GM18511 (cell line): Measurements from ENCODE around the gene BCL11B.
"Not testable (repeated sequence)": the region's sequence is repeated elsewhere in the genome, so short reads cannot be mapped to it uniquely, and the experiment has no call there.

Experiments
- ATAC-seq: cut with Tn5 transposase; IDR thresholded peaks from one replicate; pipeline ENCODE4 v1.9.1; 2021; ENCODE audit warnings: mild to moderate bottlenecking, moderate library complexity; ENCODE audit not compliant: unreplicated experiment

BCL11B gene

DNA sequence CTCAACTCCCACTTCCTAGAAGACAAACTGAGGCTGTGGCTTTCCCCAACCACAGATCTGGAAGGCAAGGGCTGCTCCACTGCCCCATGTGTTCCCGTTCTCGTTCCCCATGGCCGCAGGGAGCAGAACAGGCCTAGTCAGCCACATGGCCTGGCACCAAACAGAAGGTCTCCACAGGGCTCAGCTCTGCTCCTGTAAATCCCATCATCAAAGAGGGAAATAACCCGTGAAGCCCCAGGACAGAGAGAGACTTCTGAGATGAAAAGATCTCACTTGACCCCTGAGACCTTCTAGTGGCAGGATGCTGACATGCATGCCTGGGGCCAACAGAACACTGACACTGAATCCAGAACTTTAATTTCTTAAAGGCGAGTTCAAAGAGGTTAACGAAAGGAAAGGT, 68.9 kb downstream of the BCL11B start:
- no peak for ATAC-seq

DNA sequence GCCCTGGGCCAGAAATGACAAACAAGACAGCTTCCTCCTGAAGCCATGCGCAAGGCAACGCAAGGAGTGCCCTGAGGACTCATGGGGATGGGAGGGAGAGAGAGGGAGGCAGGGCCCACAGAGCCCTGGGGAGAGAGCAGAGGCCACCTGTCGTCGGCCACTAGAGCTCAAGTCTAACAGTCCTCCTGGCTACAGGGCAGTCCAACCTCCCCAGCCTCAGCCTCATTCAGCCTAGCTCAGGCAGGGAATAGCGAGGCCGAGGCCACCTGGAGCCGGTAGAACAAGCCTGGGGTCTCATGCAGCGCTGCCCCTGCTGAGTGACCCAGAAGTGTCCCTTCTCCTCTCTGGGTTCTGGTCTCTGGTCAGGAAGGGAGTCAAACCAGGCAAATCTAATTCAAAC, 69.5 kb downstream of the BCL11B start:
- no peak for ATAC-seq

DNA sequence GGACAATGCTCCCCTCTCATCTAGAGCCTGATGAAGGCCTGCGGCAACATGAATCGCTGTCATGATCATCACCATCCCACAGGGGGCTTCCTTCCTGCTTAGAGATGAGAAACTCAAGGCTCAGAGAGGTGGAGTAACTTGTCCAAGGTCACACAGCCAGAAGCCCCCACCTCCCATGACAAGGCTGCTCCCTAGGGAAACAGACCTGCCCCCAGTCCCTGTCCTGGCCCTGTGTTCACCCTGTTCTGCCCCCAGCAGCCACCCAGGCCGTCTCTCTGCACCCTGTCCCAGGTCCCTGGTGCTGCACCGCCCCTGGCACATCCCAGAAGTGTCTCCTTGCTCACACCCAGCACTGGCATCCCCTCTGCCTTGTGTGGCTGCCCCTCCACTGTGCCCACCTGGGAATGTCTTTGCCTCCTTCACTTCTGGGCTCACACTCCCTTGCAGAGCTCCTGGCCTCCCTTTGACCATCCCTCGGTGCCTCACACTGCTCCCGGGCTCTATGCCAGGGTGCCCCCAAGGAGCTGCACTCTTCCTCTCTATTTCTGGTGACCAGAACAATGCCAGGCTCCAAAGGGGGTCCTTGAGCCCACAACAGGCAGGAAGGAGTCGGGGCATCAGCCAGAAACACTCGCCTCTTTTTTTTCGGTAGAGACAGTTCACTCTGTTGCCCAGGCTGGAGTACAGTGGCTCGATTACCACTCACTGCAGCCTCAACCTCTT, 70.5 kb downstream of the BCL11B start:
- no peak for ATAC-seq

DNA sequence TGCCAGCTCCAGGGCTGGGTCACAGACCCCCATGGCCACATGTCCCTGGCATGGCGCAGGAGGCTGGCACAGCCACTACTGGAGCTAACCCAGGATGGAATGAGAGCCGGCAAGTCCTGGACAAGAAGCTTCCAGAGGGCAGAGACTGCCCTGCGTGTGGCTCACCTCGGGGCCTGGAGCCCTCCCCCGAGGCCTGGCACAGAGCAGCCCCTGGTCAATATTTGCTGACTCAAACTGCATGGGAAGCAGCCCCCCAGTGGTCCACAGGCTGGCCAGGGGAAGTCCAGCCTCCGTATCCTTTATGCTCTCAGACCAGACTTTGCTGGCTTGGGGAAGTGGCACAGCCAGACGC, 71.4 kb downstream of the BCL11B start:
- ATAC-seq: no peak

DNA sequence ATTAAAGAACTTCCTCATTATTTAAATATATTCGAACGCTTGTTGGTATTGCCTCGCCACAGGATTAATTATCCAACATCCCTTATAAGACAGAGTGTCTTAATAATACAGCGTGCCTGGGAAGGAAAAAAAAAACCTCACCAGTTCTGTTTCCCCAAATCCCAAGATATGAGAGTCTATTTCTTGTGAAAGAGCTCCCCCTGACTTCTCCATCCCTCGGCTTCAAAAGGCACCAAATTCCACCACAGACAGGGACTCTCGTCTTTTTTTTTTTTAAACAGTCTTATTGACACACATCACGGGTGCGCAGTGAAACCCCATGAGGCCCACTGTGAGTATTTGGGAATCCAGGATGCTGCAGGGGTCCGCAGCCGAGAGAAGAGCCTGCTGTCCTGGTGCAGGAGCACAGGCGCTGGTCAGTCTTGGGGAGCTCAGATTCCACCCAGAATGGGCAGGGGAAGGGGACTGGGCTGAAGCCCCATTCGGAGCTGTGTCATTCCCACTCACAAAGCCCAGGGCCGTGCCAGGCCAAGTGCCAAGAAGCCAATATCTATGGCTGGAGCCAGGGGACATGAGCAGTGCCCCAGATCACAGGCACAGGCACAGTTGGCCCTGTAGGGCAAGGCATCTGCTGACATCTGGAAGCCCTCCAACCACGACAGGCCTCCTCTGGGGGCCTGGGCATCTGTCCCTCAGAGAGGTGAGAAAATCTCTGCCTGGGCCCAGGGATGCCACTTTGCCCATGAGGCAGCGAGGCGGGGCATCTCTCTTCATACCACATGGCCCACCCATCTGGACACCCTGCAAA, 71.9 kb downstream of the BCL11B start:
- ATAC-seq: no peak

DNA sequence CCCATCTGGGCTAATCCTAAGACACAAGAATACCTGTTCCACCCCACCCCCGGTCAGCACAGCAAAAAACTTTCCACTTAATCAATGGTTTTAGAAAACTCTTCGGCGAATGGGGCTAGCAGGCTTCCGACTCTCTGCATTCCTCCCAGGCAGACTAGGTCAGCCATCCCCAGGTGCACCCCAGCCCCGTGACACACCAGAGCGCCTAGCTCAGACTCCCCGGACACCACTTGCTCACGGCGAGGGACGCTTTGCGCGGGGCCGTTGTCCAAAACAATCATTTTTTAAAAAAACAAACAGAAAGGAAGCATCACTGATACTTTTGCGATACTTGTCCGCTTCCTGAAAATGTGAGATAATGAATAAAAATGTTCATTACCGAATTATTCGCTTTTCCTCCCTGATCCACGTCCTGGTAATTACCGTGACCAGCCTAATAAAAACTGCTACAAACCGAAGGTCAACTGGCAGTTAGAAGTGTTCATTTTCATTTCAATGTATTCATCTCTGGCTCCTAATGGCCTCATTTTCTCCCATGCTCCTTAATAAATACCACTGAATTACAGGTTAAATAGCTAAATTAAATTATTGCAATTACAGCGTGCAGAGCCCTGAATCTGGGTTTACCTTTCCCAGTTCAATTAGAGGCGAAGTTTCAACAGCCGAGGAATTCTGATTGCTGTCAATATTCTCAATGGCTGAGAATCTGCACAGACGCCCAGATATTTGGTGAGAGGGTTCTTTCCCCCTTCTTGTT, 73.1 kb downstream of the BCL11B start:
- ATAC-seq: no peak

DNA sequence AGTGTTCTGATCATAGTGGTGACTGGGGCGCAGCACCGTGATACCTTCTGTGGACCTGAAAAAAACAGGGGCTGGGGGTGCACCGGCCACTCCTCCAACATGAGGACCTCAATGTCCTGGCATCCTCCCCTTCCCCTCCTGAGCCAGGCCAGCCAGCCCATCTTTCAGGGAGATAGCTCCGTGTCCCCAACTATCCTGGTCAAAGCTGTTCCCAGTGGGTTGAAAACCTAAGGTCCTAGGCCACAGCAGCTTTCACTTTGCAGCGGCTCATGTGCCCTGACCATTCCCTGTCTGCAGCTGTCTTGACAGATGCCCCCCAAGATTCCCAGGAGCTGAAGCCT, 75.7 kb downstream of the BCL11B start:
- no peak for ATAC-seq

DNA sequence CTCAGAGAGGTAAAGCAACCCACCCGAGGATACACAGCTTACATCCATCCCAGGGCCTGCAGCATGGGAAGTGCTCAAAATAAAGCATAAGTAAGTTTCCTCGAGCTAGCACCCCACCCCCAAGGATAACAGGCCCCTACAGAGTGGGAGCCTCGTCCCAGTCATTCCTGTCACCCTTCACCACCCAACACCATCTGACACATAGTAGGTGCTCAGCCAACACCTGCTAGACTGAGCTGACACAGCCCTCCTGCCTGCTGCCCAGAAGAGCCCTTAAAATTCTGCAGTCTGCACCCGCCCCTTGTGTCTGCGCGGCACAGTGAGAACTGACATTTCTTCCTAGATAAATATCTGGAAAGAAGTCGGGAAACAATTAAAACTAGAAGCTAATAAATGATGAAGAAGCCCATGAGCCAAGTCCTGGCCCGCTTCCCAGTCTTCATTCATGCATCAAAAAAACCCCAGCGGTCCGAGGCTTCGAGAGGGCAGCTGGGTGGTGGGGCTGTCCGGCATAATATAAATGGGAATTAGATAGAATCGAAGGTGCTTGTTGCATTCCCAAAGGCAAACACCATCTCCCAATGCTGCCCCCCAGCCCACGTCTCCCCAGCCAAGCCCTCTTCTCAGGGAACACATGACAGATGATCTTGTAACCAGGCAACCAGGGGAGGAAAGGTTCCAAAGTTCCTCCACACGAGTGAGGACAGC, 76.2 kb downstream of the BCL11B start:
- ATAC-seq: no peak

DNA sequence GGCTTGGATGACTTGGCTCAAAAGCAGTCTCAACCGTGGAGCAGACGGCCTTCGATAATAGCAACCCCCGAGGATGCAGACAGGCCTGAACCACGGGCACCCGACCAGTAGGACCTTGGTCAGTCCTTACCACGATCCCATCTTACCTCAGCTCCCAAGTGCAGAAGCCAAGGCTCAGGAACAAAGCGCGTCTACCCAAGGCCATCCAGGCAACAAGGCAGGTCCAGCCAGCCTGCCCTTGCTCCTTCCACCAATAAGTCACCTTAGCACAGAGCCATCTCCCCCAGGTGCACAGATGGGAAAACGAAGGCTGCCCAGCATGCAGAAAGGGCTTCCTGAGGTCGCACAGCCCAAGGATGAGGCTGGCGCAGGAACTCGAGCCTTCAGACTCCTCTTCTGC, 77.3 kb downstream of the BCL11B start:
- no peak for ATAC-seq

DNA sequence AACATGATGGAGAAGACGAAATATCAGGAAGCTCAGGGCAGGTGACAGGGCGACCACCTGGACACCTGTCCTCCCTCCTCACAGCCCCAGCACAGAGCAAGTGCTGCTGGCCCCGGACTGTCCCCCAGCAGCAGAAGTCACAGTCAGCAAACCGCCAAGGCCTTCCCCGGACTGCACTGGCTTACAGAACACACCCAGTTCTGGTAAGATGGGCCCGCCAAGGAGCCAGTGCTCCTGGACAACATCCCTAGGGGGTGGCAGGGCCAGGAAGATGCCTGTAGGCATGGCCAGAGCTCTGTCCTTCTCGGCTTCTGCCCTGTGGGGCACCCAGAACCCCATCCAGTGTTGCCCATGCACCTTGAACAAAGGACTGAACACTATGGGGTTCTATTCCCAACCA, 77.9 kb downstream of the BCL11B start:
- ATAC-seq: no peak

DNA sequence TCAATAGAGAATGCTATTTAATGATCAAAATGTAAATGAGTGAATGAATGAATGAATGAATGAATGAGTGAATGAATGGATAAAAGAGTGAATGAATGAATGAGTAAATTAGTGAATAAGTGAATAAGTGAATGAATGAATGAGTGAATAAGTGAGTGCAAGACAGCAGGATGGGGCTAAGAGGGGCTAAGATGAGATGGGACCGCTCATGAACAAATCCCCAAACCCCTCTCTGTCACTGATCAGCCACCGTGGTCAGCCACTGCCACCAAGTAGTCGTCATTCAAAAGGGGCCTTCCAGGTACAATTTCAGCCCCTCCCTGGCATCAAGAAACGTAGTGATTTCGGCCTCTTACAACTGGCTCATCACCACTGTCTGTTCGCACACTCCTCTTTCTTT, 79.2 kb downstream of the BCL11B start:
- no peak for ATAC-seq

DNA sequence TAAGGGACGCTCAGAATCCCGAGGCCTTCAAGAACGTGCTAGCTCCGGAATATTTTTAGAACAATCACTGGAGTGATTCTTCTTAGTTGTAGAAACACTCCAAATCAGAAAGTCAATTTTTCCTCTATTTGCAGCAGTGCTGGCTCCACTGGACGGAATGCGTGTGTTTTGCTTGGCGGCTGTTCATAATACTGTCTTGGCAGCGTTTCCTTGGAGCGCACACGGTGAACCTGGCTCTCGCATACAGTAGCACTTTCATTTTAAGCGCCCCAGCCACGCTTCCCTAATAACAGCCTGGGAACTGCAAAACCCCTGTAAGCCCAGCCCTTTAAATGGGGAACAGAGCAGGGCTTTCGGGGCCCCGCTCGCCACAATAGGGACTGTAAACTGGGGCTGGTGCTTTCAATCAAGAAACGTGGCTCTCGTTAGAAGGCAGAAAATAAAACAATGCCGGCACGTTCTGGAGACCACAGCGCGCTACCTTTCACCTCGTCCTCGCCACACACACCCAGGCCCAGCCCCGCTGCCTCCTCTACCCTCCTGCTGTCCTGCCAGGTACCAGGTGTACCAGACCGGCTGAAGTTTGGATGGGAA, 79.9 kb downstream of the BCL11B start:
- ATAC-seq: no peak

DNA sequence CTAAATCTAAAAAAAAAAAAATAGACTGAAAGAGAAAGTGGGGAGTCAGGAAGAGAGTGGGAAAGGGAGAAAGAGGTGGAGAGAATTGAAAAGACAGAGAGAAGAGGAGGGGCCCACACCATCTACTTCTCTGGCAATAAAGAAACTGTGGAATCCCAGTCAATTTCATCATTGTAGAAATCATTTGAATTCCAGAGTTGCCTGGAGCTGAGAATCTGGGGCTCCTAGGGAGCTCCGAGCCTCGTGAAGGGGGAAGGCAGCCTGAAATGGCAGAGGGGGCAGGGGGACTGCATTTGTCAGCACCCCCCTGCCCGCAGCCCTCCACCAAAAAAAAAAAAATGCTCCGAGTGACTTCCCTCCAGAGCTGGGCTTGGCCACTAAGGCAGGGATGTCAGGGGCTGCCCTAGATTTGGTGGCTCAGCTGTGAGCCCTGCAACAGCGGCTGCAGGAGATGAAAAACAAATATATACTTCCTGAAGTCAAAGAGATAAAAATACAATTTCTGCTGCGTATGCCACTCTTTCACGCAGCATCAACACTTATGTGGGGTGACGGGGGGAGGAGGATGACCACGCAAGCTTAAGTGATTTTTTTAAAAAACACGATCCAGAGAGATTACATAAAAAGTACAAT, 80.5 kb downstream of the BCL11B start:
- no peak for ATAC-seq

DNA sequence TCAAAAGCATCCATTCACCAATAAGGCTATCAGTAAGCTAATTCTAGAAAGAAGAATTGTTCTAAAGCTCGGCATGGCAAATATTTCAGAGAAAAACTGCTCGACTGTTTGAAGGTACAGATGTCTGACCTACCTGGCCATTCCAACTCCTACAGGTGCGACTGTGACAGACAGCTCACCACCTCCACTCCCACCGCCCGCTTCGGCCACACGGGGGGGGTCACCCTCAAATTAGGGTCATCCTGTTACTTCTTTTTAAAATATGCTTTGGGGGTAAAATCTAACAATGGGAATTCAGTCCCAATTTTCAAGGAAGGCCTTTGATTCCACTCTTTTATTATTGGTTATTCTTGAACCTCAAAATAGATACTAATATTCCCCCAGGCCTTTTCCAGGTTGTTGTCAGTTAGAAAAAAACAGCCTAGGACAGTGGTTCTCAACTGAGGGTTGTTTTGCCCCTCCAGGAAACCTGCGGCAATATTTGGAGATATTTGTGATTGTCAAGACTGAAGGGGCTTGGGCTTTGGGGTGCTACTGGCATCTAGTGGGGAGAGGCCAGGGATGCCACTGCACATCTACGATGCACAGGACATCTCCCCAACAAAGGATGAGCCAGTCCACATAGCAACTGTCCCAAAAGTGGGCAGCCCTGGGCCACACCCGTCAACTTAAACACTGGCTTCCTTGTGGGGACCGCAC, 81.2 kb downstream of the BCL11B start:
- no peak for ATAC-seq

DNA sequence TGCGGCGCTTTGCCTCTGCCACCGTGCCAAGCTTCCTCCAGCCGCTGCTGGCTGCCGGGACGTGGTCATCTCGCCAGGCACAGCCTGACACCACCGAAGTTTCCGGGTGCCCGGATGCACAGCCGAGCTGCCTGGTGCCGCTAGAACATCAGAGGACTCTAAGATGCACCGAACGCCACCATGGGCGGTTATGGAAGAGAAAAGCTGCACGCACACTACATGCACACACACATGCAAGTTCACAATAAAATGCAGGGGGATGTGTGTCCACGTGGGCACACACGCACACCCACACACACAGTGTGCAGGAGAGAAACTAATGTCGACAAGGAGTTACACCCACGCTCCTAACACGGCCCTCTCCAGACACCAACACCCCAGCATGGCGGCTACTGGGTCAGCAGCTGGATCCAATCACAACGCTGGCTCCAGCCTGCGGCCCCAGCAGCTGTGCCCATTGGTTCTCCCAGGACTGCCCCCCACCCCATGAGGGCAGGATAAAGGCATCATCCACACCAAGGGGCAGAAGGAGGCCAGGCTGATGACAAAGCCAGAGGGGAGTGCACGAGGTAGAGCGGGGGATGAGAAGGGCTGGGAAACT, 82.7 kb downstream of the BCL11B start:
- ATAC-seq: no peak

DNA sequence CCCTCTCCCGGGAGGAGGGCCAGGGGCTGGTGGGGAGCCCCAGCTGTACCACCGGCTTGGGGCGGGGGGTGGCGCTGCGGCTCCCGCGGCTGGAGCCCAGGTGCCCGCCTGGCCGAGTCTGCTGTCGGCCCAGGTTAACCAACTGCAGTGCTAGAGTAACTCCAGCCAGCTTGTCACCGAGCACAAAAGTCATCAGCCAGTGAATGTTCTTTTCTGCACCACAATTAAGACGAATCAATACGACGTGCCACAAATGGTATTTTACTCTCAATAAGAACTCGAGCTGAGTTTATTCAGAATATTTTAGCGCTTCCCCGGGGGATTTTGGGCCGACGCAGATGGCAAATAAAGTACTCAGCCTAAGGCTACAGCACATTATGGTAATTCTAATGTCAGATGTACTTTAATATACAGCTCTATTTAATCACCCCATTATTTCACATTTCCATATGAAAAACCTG, 83.2 kb downstream of the BCL11B start:
- no peak for ATAC-seq

DNA sequence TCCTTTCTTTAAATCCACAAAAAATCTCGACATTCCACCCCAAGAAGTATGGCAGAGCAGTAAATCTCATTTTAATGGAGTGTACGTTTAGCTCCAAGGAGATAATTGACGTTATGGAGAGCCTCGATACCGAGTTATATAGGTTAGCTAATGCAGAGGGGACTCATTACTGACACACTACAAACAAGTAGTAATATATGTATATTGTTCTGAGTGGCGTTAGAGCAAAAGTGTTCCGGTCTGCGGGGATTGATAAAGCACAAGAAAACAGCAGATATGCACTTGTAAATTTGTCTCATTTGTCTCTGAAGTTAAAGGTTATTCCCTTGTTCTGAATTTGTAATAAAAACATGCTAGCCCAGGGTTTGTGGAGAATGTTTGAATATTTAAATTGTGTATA, 84.1 kb downstream of the BCL11B start:
- no peak for ATAC-seq

DNA sequence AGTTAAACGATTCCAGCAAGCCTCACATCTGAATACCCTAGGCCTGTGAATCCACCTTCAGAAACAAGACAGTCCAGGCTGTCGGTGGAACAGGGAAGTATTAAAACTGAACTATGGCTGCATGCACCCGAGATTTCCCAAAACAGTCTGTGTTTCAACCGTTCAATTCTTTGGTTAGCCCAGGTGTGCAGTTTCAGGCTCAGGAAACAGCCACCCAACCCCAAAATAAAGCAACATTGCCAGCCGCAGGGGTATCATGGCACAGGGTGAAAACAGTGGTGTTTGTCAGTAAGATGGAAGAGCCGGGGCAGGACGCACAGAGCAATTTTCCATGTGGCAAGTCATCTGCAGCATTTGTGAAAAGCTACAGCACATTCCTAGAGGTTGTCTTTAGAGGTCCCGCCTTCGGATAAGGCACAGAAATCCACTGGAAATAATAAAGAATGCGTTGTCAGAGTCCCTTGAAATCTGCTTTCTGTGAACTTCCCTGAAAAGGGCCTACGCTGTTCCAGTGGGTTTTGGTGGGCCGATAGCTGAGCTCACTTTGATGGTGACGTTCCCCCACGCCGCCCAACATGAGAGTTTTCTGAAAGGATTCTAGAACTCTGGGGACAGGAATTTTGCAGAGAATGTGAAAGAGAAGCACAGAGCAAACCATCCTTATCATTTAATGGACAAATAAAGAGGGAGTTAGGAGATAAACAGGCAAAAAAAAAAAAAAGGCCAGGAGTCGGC, 84.9 kb downstream of the BCL11B start:
- ATAC-seq: no peak

DNA sequence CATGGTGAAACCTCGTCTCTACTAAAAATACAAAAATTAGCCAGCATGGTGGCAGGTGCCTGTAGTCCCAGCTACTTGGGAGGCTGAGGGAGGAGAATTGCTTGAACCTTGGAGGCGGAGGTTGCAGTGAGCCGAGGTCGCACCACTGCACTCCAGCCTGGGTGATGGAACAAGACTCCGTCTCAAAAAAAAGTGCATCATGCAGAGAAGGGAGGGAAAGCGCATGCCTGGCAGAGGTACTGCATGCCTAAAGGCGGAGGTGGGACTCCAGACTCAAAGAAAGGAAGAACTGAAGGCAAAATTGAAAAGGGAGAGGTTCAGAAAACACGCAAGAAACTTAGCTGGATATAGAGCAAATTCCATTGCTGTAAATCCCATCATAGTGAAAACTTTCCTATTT, 85.7 kb downstream of the BCL11B start:
- not testable (repeated sequence) for ATAC-seq
